SK-N-SH treated with all-trans-retinoic acid at 6 μM for 48 hours (cell line): ENCODE measurements around the gene ZNF334.

Experiments used
- ARNTL ChIP-seq: fragments of 450-650 bp; formaldehyde crosslinking; IDR thresholded peaks from 2 replicates; pipeline ENCODE4 v1.5.0; 2020; ENCODE audit warnings: low read depth, mild to moderate bottlenecking, moderate library complexity, borderline replicate concordance
- RARB ChIP-seq: fragments of 250-450 bp; sonication (Bioruptor Pico); IDR thresholded peaks from 2 replicates; pipeline ENCODE4 v1.8.0; 2021; ENCODE audit warnings: mild to moderate bottlenecking, moderate library complexity
- TOX ChIP-seq: fragments of 250-450 bp; sonication (Bioruptor Pico); IDR thresholded peaks from 2 replicates; pipeline ENCODE4 v1.8.0; 2021; ENCODE audit warnings: mild to moderate bottlenecking, moderate library complexity, borderline replicate concordance
- TF ChIP-seq, protein P1 (sequence below): fragments of 250-450 bp; sonication (Bioruptor Pico); IDR thresholded peaks from 2 replicates; pipeline ENCODE4 v1.8.0; 2020; ENCODE audit warnings: mild to moderate bottlenecking, moderate library complexity, borderline replicate concordance

DNA sequence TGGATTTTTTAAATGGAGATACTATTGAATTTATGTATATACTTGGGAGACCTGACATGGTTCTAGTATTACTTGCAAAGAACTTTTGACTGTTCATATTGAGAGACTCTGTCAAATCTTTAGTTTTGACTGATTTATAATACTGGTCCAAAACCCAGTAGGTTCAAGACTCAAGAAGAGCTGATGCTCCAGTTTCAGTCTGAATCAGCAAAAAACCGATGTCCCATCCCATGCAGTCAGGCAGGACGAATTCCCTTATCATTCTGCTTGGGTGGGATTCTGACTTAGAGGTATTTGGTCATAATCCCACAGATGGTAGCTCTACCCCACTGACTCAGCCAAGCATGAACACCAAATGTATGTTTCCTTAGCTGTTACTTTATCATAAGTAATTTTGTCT, 29.5 kb downstream of the ZNF334 start:
- TF ChIP-seq, protein P1, sequence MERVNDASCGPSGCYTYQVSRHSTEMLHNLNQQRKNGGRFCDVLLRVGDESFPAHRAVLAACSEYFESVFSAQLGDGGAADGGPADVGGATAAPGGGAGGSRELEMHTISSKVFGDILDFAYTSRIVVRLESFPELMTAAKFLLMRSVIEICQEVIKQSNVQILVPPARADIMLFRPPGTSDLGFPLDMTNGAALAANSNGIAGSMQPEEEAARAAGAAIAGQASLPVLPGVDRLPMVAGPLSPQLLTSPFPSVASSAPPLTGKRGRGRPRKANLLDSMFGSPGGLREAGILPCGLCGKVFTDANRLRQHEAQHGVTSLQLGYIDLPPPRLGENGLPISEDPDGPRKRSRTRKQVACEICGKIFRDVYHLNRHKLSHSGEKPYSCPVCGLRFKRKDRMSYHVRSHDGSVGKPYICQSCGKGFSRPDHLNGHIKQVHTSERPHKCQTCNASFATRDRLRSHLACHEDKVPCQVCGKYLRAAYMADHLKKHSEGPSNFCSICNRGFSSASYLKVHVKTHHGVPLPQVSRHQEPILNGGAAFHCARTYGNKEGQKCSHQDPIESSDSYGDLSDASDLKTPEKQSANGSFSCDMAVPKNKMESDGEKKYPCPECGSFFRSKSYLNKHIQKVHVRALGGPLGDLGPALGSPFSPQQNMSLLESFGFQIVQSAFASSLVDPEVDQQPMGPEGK (CRISPR knock-in tag): no peak
- TF ChIP-seq ARNTL (CRISPR knock-in tag) (no peak), TOX (no peak), RARB (CRISPR knock-in tag) (no peak)
